Smooth muscle cell (in vitro differentiated cells): ENCODE results near the gene AGBL5. TPM values are rescaled to one million over a fixed set of nuclear protein-coding genes. Genes with fewer than 3 reads are reported as not detected.

Experiments
- DNase-seq: peaks from one replicate; lab custom pipeline; 2025; ENCODE audit not compliant: unreplicated experiment; lab: John Stamatoyannopoulos, UW
- H2AFZ ChIP-seq: fragments of 200-600 bp; sonication (generic); 2 replicates; pipeline ENCODE4 v1.6.0; 2016; ENCODE audit warnings: antibody characterized with exemption, low read depth, mild to moderate bottlenecking
- H3F3A ChIP-seq: fragments of 200-600 bp; sonication (generic); 2 replicates; pipeline ENCODE4 v1.6.0; 2017; ENCODE audit warnings: antibody characterized with exemption, low read depth
- H3K27ac ChIP-seq: fragments of 200-600 bp; sonication (generic); 2 replicates; pipeline ENCODE4 v1.5.1; 2016; ENCODE audit warnings: low read depth, mild to moderate bottlenecking
- H3K27me3 ChIP-seq: fragments of 200-600 bp; sonication (generic); 2 replicates; pipeline ENCODE4 v1.6.1; 2016; ENCODE audit warnings: low read depth, mild to moderate bottlenecking
- H3K36me3 ChIP-seq: fragments of 200-600 bp; sonication (generic); 2 replicates; pipeline ENCODE4 v1.5.1; 2016; ENCODE audit warnings: low read depth
- H3K4me1 ChIP-seq: fragments of 200-600 bp; sonication (generic); 2 replicates; pipeline ENCODE4 v1.5.1; 2016; ENCODE audit warnings: low read depth
- H3K4me2 ChIP-seq: fragments of 200-600 bp; sonication (generic); 2 replicates; pipeline ENCODE4 v1.6.0; 2016; ENCODE audit warnings: mild to moderate bottlenecking
- H3K4me3 ChIP-seq: fragments of 200-600 bp; sonication (generic); 2 replicates; pipeline ENCODE4 v1.5.1; 2016; ENCODE audit warnings: mild to moderate bottlenecking
- H3K79me2 ChIP-seq: fragments of 200-600 bp; sonication (generic); 2 replicates; pipeline ENCODE4 v1.6.0; 2016; ENCODE audit warnings: low read depth, mild to moderate bottlenecking
- H3K9ac ChIP-seq: fragments of 200-600 bp; sonication (generic); 2 replicates; pipeline ENCODE4 v1.6.0; 2016; ENCODE audit warnings: low read depth
- H3K9me3 ChIP-seq: fragments of 200-600 bp; sonication (generic); replicated peaks from 2 replicates; pipeline ENCODE4 v1.5.1; 2016; ENCODE audit warnings: low read depth
- H4K20me1 ChIP-seq: fragments of 200-600 bp; sonication (generic); 2 replicates; pipeline ENCODE4 v1.6.0; 2016; ENCODE audit warnings: low read depth
- CTCF ChIP-seq: fragments of 200-600 bp; sonication (generic); IDR thresholded peaks from 2 replicates; pipeline ENCODE4 v1.5.1; 2017; ENCODE audit warnings: borderline replicate concordance, mild to moderate bottlenecking, antibody characterized with exemption; ENCODE audit not compliant: insufficient read depth, poor library complexity, severe bottlenecking
- WGBS: methylation state at CpG from one replicate; pipeline ENCODE4 v1.1.7; 2016; ENCODE audit warnings: low lambda C conversion rate; 5-methylcytosine and 5-hydroxymethylcytosine counted together
- polyA plus RNA-seq: library from polyadenylated mRNA; unstranded; fragments of >200 nt; fragmentation: Nextera tagmentation; extraction: Ambion mirVana; gene quantifications from 2 replicates; pipeline ENCODE4 v1.2.1, GENCODE V29; 2016
- total RNA-seq: library from RNA; depleted of rRNA; stranded (reverse); fragments of >200 nt; gene quantifications from 2 replicates; pipeline ENCODE4 v1.2.3, GENCODE V29; 2014

AGBL5 gene
- total and polyA plus RNA-seq, 2 experiments from 2014 or later = 13.7 to 17.1 TPM

GRCh38 chr2:27099334-27099955, 48.0 kb downstream of the AGBL5 start:
- Histone ChIP-seq H3K4me3 (no peak overlapping the region), H3K4me1 (no peaks in the 10 kb centered on the region), H3K9me3 (no peaks in the 10 kb centered on the region), H4K20me1 (no peaks in the 10 kb centered on the region), H3K4me2 (no peak overlapping the region), H2AFZ (no peak overlapping the region), H3K27me3 (peaks cover 12% of the 10 kb centered on the region), H3K27ac (no peak overlapping the region), H3K36me3 (no peaks in the 10 kb centered on the region), H3K9ac (no peak overlapping the region), H3F3A (no peaks in the 10 kb centered on the region), H3K79me2 (no peaks in the 10 kb centered on the region)
- no peak for DNase-seq
- WGBS = 94% methylated on average over 19 of the region's 19 CpGs
- TF ChIP-seq CTCF = no peak

DNA sequence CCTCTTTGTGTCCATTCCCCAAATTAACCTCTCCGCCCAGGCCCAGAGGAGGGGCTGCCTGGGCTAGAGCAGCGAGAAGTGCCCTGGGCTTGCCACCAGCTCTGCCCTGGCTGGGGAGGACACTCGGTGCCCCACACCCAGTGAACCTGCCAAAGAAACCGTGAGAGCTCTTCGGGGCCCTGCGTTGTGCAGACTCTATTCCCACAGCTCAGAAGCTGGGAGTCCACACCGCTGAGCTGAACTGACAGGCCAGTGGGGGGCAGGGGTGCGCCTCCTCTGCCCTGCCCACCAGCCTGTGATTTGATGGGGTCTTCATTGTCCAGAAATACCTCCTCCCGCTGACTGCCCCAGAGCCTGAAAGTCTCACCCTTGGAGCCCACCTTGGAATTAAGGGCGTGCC, 48.6 kb downstream of the AGBL5 start:
- Histone ChIP-seq H3K79me2 (no peaks in the 10 kb centered on the region), H3K4me2 (no peak overlapping the region), H2AFZ (no peak overlapping the region), H3K4me3 (no peak overlapping the region), H3K36me3 (no peaks in the 10 kb centered on the region), H4K20me1 (no peaks in the 10 kb centered on the region), H3F3A (no peaks in the 10 kb centered on the region), H3K9me3 (no peaks in the 10 kb centered on the region), H3K27ac (no peak overlapping the region), H3K27me3 (peaks cover 18% of the 10 kb centered on the region), H3K9ac (no peak overlapping the region), H3K4me1 (no peaks in the 10 kb centered on the region)
- TF ChIP-seq CTCF = no peak
- WGBS = 90% methylated on average over 10 of the region's 10 CpGs
- DNase-seq = no peak

GRCh38 chr2:27102329-27102728, 50.9 kb downstream of the AGBL5 start:
- no peaks in the 10 kb centered on the region for H3K79me2 ChIP-seq
- no peaks in the 10 kb centered on the region for H3F3A ChIP-seq
- H3K27me3 ChIP-seq = peaks cover 21% of the 10 kb centered on the region
- WGBS = 91% methylated on average over 5 of the region's 5 CpGs
- H3K4me1 ChIP-seq = no peaks in the 10 kb centered on the region
- TF ChIP-seq CTCF = no peak
- no peaks in the 10 kb centered on the region for H3K36me3 ChIP-seq
- no peak overlapping the region for H3K4me3 ChIP-seq
- H3K4me2 ChIP-seq = no peak overlapping the region
- H3K27ac ChIP-seq = no peak overlapping the region
- no peaks in the 10 kb centered on the region for H3K9me3 ChIP-seq
- no peaks in the 10 kb centered on the region for H4K20me1 ChIP-seq
- no peak overlapping the region for H3K9ac ChIP-seq
- no peak for DNase-seq
- H2AFZ ChIP-seq = no peak overlapping the region

DNA sequence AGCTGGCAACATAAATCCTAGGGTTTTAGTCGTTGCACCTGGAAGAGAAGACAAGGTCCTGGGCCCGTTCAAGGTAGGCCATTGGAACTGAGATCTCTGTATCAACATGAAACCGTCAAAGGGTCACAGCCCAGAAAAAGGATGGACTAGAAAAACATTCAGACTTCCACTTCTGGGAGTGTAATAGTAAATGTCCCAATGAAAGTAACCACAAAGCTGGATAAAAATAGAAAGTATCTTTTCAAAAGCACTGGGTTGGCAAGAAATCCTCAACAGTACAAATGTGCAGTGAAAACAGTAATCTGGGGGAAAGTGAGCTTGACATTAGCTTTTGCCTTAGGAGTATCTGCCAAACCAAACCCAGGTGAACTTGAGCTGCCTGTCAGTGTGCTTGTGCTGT, 54.5 kb downstream of the AGBL5 start:
- no peak overlapping the region for H3K9ac ChIP-seq
- no peaks in the 10 kb centered on the region for H4K20me1 ChIP-seq
- H3K4me2 ChIP-seq = no peak overlapping the region
- H3K4me3 ChIP-seq = no peak overlapping the region
- WGBS = 86% methylated on average over 3 of the region's 3 CpGs
- no peak overlapping the region for H2AFZ ChIP-seq
- H3K36me3 ChIP-seq = no peaks in the 10 kb centered on the region
- no peaks in the 10 kb centered on the region for H3K4me1 ChIP-seq
- no peak for TF ChIP-seq CTCF
- DNase-seq = no peak
- peaks cover 21% of the 10 kb centered on the region for H3K27me3 ChIP-seq
- H3K9me3 ChIP-seq = no peaks in the 10 kb centered on the region
- no peaks in the 10 kb centered on the region for H3K79me2 ChIP-seq
- H3K27ac ChIP-seq = no peak overlapping the region
- no peaks in the 10 kb centered on the region for H3F3A ChIP-seq
